ENCODE results near the gene LNX2. TPM values are rescaled to one million over a fixed set of nuclear protein-coding genes. Genes with fewer than 3 reads are reported as not detected.

Gene LNX2
- total and polyA plus RNA-seq, 9 donors = 3.6 to 9.8 (median 7.8) TPM

GRCh38 chr13:27551562-27551961 lies 68.8 kb downstream of the LNX2 start:
- no peaks in the 10 kb centered on the region for H3K36me3 ChIP-seq
- intact Hi-C loops (cut with DNase I) = no loop called here
- 55 to 67% (median 60%) methylated on average over 4 of the region's 4 CpGs for WGBS, 3 donors

DNA sequence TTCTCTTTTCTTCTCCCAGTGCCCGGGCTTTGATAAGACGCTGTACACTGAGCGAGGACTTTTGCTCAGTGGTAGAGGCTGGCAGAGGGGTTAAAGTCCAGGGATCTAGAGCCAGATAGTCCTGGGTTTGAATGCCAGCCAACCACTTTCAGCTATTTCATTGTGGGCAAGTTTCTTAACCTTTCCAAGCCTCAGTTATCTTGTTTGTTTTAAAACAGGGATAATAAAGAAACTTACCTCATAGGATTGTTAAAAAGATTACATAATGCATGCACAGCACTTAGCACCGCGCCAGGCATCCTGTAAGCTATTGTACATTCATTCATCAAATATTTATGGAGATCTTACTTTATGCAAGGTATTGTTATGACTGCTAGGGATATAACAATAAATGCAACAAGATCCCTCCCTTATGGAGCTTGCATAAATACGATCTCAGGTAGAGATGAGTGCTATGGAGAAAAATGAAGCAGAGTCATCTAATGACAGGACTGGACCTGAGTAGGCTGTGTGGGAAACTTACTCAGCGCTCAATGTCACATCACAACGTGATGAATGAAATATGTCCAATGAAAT lies 70.8 kb downstream of the LNX2 start:
- no peaks in the 10 kb centered on the region for H3K4me1 ChIP-seq (ENCODE audit: insufficient read depth)
- no peaks in the 10 kb centered on the region for H3K9me3 ChIP-seq
- no peak for DNase-seq
- H3K36me3 ChIP-seq = no peaks in the 10 kb centered on the region
- intact Hi-C loops (cut with DNase I) = no loop called here
- H3K27me3 ChIP-seq = no peaks in the 10 kb centered on the region
- no peak overlapping the region for H3K27ac ChIP-seq
- no peak for TF ChIP-seq CTCF (IDR thresholded peaks at IDR 0.05)
- no peak for TF ChIP-seq EP300 (IDR thresholded peaks at IDR 0.05)
- no peak for TF ChIP-seq POLR2A (IDR thresholded peaks at IDR 0.05)
- 86 to 91% (median 90%) methylated on average over 8 of the region's 8 CpGs for WGBS, 3 donors
- H3K4me3 ChIP-seq = no peak overlapping the region

More at GRCh38 chr13:27551562-27551961, 68.8 kb downstream of the LNX2 start:
- Histone ChIP-seq H3K9me3 (no peaks in the 10 kb centered on the region), H3K4me1 (ENCODE audit: insufficient read depth) (no peaks in the 10 kb centered on the region), H3K27ac (no peak overlapping the region), H3K4me3 (no peak overlapping the region), H3K27me3 (no peaks in the 10 kb centered on the region)
- no peak for DNase-seq
- no peak for TF ChIP-seq POLR2A (IDR thresholded peaks at IDR 0.05)
- TF ChIP-seq CTCF (IDR thresholded peaks at IDR 0.05) = no peak

DNA sequence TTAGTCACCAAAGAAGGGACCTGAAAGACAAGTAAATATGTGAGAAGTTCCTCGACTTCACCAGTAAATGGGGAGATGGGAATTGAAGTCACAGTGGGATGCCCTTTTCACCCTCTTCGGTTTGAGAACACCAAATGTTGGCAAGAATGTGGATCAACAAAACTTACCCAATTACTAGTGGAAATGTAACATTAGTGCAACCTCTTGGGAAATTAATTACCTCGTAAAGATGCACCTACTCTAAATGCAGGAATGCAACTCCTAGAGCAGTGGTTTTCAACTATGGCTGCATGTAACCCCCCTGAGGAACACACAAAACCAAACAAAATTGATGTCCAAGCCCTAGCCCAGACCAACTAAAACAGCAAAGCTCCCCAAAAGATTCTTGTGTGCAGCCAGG lies 78.1 kb downstream of the LNX2 start:
- TF ChIP-seq EP300 (IDR thresholded peaks at IDR 0.05) (no peak), CTCF (IDR thresholded peaks at IDR 0.05) (no peak), POLR2A (IDR thresholded peaks at IDR 0.05) (no peak)
- no peaks in the 10 kb centered on the region for H3K4me1 ChIP-seq (ENCODE audit: insufficient read depth)
- no peaks in the 10 kb centered on the region for H3K27me3 ChIP-seq
- H3K36me3 ChIP-seq = no peaks in the 10 kb centered on the region
- no peak for DNase-seq
- H3K4me3 ChIP-seq = no peak overlapping the region
- no peak overlapping the region for H3K27ac ChIP-seq
- H3K9me3 ChIP-seq = no peaks in the 10 kb centered on the region
- intact Hi-C loops (cut with DNase I) = no loop called here
- WGBS, 3 donors = 67 to 76% (median 67%) methylated on average over 3 of the region's 3 CpGs

- Histone ChIP-seq H3K9me3 (no peaks in the 10 kb centered on the region), H3K27me3 (no peaks in the 10 kb centered on the region), H3K4me3 (no peak overlapping the region), H3K4me1 (ENCODE audit: insufficient read depth) (no peaks in the 10 kb centered on the region), H3K27ac (no peak overlapping the region), H3K36me3 (no peaks in the 10 kb centered on the region)
- DNase-seq = no peak
- TF ChIP-seq EP300 (IDR thresholded peaks at IDR 0.05) (no peak), POLR2A (IDR thresholded peaks at IDR 0.05) (no peak), CTCF (IDR thresholded peaks at IDR 0.05) (no peak)
- 89 to 91% (median 90%) methylated on average over 3 of the region's 3 CpGs for WGBS, 3 donors
- intact Hi-C loops (cut with DNase I) = no loop called here
Observed at GRCh38 chr13:27541386-27541785, 78.9 kb downstream of the LNX2 start.
